ENCODE data around the gene TMEM132D.
A peak's percentile ranks its signal among the peaks of the same experiment; 100 is the strongest.
"Not testable (repeated sequence)": the region's sequence is repeated elsewhere in the genome, so short reads cannot be mapped to it uniquely, and the experiment has no call there.

The TMEM132D gene

DNA sequence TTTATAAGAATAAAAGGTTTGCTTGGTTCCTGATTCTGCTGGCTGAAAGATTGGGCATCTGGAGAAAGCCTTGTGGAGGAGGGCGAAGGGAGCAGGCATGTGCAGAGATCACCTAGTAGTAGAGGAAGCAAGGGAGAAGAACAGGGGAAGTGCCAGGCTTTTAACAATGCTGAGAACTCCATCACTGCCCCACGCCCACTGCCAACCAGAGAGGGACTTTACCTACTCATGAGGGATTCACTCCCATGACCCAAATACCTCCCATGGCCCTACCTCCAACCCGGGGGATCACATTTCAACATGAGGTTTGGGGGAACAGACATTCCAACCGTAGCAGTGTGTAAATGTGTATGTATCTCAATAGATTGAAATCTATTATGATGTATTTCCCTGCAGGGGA, 690.3 kb downstream of the TMEM132D start:
- H3K4me1 Mint-ChIP-seq, result no peaks in the 10 kb centered on the region
- ATAC-seq (no peak), DNase-seq (no peak)
- H3K4me3 Mint-ChIP-seq, result no peak overlapping the region
- no peaks in the 10 kb centered on the region for H3K27me3 Mint-ChIP-seq
- H3K27ac Mint-ChIP-seq, result no peak overlapping the region
- H3K9me3 Mint-ChIP-seq, result peaks cover 0 to 28% of the 10 kb centered on the region in 2 donors

DNA sequence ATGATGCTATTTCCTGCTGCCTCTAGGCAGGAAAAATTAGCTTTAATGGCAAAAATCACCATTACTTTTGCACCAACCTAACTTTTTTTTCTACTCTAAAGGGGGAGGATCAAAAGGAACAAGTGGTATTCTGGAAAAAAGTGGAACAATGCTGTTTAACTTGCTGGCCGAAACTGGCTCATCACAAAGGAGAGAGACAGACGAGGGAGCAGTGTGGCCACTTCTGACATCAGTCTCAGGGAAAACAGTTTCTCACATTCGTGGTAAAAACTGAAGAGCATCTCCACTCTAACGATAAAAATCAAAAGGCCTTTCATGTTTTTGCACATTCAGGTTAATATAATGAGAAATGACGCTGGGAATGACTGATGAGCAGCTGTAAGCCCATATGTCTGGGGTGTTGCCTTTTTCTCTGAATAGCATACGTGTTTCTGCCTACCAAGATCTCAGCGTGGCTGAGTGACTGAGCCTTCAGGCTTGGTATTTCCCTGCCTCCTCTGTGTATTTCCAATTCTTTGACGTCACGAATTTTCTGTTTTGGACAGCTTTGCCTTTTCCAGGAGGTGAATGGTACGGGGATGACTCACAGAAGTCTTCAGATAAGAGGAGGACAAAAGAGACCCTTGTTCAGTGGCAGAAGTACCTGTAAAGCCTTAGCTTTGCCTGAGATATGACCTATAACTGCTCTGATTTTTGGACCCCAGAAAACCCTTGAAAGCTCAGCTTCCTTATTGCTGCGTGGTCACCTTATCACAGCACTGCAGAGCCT, 691.8 kb downstream of the TMEM132D start:
- Mint-ChIP-seq H3K4me1 (no peaks in the 10 kb centered on the region), H3K27me3 (no peaks in the 10 kb centered on the region), H3K27ac (no peak overlapping the region), H3K4me3 (no peak overlapping the region), H3K9me3 (peaks cover 0 to 26% of the 10 kb centered on the region in 2 donors)
- DNase-seq (no peak), ATAC-seq (no peak)

DNA sequence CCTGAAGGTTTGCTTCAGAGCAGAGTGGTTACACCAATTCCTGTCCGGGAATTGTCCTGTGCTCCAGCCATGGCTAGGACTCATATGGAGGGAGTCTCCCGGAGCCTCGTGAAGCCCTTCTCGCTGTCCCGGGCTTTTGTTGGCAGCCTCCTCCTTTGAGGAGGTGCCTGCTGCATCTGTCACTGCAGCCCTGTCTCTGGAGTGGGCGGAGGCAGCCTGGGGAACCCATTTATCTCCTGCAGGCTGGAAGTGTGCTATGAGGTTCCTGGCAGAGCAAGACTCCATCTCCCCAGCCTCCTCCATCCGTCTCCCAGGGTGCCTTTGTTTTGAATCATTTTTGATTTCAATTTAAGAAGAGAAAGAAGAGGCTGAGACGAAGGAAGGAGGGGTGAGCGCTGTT, 695.3 kb downstream of the TMEM132D start:
- peaks cover 10% of the 10 kb centered on the region for H3K27me3 Mint-ChIP-seq
- no peak for DNase-seq
- no peak overlapping the region for H3K27ac Mint-ChIP-seq
- H3K4me3 Mint-ChIP-seq, result no peak overlapping the region
- no peak for ATAC-seq
- H3K9me3 Mint-ChIP-seq, result peaks cover 0 to 17% of the 10 kb centered on the region in 2 donors
- no peaks in the 10 kb centered on the region for H3K4me1 Mint-ChIP-seq

DNA sequence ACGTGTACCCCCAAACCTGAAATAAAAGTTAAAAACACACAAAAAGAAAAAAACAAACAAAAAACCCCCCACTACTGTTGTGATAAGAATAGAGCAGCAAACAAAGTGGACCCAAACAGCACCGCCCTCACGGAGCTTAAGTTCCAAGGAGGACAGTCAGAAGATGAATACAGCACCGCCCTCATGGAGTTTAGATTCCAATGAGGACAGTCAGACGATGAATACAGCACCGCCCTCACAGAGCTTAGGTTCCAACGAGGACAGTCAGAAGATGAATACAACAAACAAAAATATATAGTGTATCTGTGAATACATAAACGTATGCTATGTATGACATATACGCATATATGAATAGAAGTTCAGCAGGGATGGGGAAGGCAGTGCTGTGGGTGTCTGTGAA, 696.7 kb downstream of the TMEM132D start:
- H3K27me3 Mint-ChIP-seq, result peaks cover 12% of the 10 kb centered on the region
- ATAC-seq, result no peak

DNA sequence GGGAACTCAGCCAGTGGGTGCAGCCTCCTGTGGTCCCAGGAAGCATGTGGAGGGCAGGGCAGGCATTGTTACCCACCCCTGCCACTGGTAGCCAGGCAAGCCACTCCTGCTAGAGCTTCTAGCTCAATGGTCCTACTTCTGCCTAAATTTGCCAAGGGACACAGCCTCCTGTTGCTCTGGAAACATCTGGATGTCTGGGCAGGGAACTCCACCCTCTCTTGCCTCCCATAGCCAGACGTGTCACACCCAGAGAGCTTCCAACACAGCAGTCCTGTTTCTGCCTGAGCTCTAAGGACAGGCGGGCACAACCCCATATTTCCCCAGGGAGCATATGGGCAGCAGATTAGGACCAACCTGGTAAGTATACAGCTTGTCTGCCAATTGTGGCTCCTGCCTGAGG, 700.4 kb downstream of the TMEM132D start:
- no peak for ATAC-seq
- no peak for DNase-seq

More for the DNA sequence above, 696.7 kb downstream of the TMEM132D start:
- no peaks in the 10 kb centered on the region for H3K4me1 Mint-ChIP-seq
- no peak overlapping the region for H3K4me3 Mint-ChIP-seq
- H3K27ac Mint-ChIP-seq, result no peak overlapping the region
- peaks cover 0 to 18% of the 10 kb centered on the region in 2 donors for H3K9me3 Mint-ChIP-seq
- DNase-seq, result no peak

DNA sequence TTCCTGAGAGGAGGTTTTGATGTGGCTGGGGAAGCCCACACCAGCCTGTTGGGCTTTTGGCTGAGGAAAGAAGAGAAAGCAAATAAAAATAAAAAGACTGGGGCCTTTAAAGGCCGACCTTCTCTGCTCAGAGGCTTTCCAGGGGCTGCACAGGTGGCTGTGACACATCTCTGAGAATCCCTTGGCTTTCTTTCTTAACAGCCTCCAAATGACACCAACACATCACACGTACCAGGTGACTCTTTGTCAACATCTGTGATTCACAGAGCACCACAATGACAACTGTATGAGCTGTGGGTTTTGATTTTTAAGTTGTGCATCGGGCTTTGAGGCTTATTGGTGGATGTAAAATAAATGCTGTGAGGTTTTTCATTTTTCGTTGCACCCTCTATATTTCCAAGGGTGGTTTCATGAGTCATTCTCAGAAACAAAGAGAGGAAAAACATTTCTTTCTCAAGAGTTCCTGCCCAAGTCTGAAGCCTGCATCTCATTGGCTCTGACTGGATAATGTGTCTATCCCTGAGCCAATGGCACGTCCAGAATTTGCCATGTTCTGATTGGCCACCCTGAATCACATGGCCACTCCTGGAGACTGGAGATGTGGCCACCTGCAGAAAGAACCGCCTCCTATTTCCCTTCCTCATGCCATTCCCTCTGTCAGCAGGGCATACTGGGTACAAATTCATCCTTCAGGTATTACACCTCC, 701.6 kb downstream of the TMEM132D start:
- H3K27me3 Mint-ChIP-seq, result peaks cover 12% of the 10 kb centered on the region
- H3K4me1 Mint-ChIP-seq, result no peaks in the 10 kb centered on the region
- peaks cover 0 to 38% of the 10 kb centered on the region in 2 donors for H3K9me3 Mint-ChIP-seq
- H3K27ac Mint-ChIP-seq, result no peak overlapping the region
- ATAC-seq (no peak), DNase-seq (no peak)
- H3K4me3 Mint-ChIP-seq, result no peak overlapping the region

More for the DNA sequence above, 700.4 kb downstream of the TMEM132D start:
- no peak overlapping the region for H3K4me3 Mint-ChIP-seq
- peaks cover 12% of the 10 kb centered on the region for H3K27me3 Mint-ChIP-seq
- H3K4me1 Mint-ChIP-seq, result no peaks in the 10 kb centered on the region
- H3K27ac Mint-ChIP-seq, result no peak overlapping the region
- peaks cover 0 to 38% of the 10 kb centered on the region in 2 donors for H3K9me3 Mint-ChIP-seq

DNA sequence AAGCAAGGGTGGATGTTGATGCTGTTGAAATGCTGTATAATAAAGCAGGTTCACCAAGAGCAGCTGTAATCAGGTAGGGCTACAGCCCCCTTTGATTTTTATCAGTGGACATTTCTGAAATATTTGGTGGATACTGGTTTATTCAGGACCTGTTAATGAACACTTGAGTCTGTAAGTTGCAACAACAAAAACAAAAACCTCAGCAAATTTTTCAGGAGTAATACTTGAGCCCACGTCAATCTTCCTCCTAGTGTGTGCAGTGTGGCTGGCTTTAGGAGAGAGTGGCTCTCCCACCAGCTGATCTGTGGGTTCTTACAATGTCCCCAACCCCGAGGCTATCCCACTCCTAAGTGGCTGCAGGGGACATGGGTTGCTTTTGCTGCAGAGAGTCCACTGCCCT, 702.8 kb downstream of the TMEM132D start:
- Mint-ChIP-seq H3K9me3 (peaks cover 0 to 38% of the 10 kb centered on the region in 2 donors), H3K27ac (no peak overlapping the region), H3K27me3 (peaks cover 12% of the 10 kb centered on the region), H3K4me1 (no peaks in the 10 kb centered on the region), H3K4me3 (no peak overlapping the region)
- DNase-seq (no peak), ATAC-seq (no peak)

DNA sequence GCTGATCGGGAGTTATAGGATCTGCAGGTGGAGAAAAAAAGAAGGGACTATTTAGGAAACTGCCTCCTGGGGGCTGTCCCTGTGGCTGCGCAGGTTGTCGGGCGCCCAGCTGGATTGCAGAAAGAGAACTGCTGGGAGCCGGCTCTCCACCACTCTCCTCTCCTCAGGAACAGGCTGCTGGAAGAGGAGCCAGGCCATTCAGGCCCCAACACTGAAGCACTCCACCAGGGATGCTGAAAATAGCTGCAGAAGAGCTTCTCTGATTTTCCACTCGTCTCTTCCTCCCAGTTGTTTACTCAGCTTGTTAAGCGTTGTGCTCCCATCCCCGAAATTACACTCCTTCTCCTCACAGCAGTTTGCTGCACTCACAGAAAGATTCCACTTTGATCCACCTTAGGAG, 703.2 kb downstream of the TMEM132D start:
- no peak for ATAC-seq
- no peaks in the 10 kb centered on the region for H3K4me1 Mint-ChIP-seq

DNA sequence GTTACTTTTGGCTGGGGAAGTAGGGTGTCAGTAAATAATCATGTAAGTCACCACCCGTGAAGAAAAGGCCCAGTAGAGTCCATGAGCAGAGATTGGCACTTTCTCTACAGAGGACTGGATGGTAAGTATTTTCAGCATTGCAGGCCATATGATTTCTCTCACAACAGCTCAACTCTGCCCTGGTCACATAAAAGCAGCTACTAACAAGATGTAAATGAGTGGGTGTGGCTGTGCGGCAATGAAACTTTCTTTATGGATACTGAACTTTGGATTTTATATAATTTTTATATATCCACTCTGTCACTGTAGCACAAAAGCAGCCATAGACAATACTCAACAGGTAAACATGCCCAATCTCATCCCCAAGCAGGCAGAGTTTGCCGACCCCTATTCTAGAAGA, 706.9 kb downstream of the TMEM132D start:
- ATAC-seq, result no peak
- H3K27me3 Mint-ChIP-seq, result no peaks in the 10 kb centered on the region
- no peaks in the 10 kb centered on the region for H3K4me1 Mint-ChIP-seq
- no peak overlapping the region for H3K4me3 Mint-ChIP-seq
- H3K27ac Mint-ChIP-seq, result no peak overlapping the region
- no peak for DNase-seq
- H3K9me3 Mint-ChIP-seq, result peaks cover 12 to 34% of the 10 kb centered on the region in 2 donors

More for the DNA sequence above, 703.2 kb downstream of the TMEM132D start:
- DNase-seq, result no peak
- Mint-ChIP-seq H3K27me3 (peaks cover 12% of the 10 kb centered on the region), H3K27ac (no peak overlapping the region), H3K4me3 (no peak overlapping the region), H3K9me3 (peaks cover 0 to 34% of the 10 kb centered on the region in 2 donors)

DNA sequence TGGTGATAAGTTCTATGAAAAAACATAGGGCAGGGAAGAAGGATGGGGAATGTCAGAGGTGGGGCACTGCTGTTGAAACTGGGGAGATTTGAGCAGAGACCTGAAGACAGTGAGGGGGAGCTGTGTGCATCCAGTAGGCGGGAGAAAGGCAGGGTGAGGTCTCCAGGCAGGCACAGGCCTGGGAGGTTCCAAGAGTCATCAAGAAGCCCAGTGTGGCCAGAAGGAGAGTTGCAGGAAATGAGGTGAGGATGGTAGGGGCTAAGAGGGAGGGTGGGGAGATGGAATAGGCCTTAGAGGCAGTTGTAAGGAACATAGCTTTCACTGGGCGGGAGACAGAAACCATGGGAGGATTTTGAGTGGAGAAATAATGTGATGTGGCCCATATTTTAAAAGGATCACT, 708.7 kb downstream of the TMEM132D start:
- DNase-seq (no peak), ATAC-seq (no peak)
- no peak overlapping the region for H3K4me3 Mint-ChIP-seq
- no peaks in the 10 kb centered on the region for H3K27me3 Mint-ChIP-seq
- peaks cover 14 to 19% of the 10 kb centered on the region in 2 donors for H3K9me3 Mint-ChIP-seq
- peak overlapping the region in 1 of 2 donors; percentile 42 for H3K27ac Mint-ChIP-seq
- no peaks in the 10 kb centered on the region for H3K4me1 Mint-ChIP-seq

DNA sequence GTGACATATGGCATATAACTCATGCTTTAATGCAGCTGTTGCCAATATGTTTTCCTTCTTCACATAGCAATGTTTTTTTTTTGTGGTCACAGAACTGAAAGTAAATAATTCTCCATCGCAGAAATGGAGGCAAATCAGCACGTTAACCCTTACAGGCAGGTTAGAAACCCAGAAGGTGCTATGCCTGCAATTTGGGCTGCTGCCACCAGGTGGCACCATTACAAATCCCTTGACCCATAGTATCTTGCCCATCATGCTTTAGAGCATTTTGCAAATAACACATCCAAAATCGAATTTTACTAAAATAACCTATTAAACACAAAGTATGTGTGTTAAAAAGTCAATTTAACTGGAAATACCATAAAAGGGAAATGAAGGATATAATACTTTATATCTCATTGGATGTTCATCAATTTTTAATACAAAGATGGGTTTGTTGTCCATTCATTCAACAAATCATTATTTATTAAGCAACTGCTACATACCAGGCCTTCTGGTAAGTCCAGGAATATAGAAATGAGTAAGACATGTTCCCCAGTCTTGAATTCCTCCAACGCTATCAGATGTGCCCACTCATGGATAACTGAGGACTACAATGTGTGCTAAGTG, 710.5 kb downstream of the TMEM132D start:
- peaks cover 14% of the 10 kb centered on the region in 2 donors for H3K9me3 Mint-ChIP-seq
- no peak for ATAC-seq
- H3K4me3 Mint-ChIP-seq, result no peak overlapping the region
- H3K27ac Mint-ChIP-seq, result no peak overlapping the region
- no peaks in the 10 kb centered on the region for H3K27me3 Mint-ChIP-seq
- no peaks in the 10 kb centered on the region for H3K4me1 Mint-ChIP-seq
- DNase-seq, result no peak

DNA sequence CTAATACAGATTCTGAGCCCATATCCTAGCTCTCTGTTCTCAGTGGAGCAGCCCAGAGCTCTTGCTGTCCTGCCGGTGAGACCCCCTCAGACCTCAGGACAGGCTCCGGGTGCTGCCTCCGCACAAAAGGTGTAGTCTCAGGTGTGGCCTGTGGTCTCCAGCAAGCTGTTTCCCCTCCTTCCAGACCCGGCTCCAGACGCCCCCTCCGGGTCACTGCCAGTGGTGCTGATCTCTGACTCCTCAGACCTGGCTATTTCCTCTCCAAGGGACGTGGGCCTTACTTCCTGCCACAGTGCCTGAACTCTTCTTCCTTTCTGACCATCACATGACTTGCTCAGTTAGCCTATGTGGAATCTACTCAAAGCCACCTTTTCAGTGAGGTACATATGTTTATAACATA, 713.0 kb downstream of the TMEM132D start:
- H3K9me3 Mint-ChIP-seq, result peaks cover 14% of the 10 kb centered on the region in 2 donors
- ATAC-seq (no peak), DNase-seq (no peak)
- H3K4me3 Mint-ChIP-seq, result no peak overlapping the region
- no peaks in the 10 kb centered on the region for H3K27me3 Mint-ChIP-seq
- no peak overlapping the region for H3K27ac Mint-ChIP-seq
- H3K4me1 Mint-ChIP-seq, result no peaks in the 10 kb centered on the region

DNA sequence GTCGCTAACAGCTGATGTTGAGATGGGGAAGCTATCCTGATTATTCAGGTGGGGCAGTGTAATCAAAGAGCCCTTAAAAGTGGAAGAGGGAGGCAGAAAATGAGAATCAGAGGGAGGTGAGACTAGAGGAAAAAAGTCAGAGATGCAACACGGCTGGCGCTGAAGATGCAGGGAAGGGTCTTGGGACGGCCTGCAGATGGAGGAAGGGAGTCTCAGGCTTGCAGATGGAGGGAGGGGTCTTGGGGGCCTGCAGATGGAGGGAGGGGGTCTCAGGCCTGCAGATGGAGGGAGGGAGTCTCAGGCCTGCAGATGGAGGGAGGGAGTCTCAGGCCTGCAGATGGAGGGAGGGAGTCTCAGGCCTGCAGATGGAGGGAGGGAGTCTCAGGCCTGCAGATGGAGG, 713.9 kb downstream of the TMEM132D start:
- not testable (repeated sequence) for H3K27ac Mint-ChIP-seq, ATAC-seq, H3K4me3 Mint-ChIP-seq, DNase-seq, H3K4me1 Mint-ChIP-seq, H3K27me3 Mint-ChIP-seq
- peaks cover 10 to 11% of the 10 kb centered on the region in 2 donors for H3K9me3 Mint-ChIP-seq

DNA sequence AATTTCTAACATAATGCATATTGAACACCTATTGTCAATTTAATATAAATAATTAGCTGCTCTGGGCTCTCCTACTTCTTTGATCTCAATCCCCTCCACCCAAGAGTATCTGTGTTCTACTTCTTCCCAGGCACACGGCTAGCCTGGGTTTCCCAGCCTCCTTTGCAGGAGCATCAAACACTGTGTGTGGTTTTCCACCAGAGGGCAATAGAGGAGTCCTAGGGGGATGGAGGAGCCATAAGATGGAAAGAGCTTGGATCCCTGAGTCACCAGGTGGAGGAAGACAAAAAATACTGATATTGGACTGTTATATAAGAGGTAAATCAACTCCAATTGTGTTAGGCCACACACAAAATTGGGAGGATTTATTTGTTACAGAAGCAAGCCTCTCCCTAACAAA, 716.9 kb downstream of the TMEM132D start:
- H3K9me3 Mint-ChIP-seq, result peaks cover 0 to 1% of the 10 kb centered on the region in 2 donors
- DNase-seq (no peak), ATAC-seq (no peak)
- H3K27ac Mint-ChIP-seq, result peak overlapping the region in 1 of 2 donors; percentile 45
- H3K27me3 Mint-ChIP-seq, result no peaks in the 10 kb centered on the region
- H3K4me3 Mint-ChIP-seq, result no peak overlapping the region
- H3K4me1 Mint-ChIP-seq, result no peaks in the 10 kb centered on the region

DNA sequence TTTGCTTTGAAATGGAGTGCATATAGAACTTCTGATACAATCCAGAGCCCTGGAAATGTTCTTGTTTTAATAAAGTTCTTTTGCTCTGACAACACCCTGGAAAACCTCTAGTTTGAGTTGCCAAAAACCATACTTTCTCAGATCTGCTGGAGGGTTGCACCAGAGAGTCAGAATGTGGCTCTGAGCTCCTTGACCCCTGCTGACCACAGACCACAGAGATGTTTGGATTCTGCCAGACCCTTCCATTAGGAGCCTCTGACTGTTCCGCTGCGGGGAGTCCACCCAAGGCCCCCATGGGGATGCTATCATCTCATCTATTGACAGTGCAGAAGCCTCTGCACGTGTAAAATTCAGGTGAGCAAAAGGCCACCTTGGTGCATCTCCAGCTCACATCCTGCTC, 718.0 kb downstream of the TMEM132D start:
- no peaks in the 10 kb centered on the region for H3K27me3 Mint-ChIP-seq
- H3K4me3 Mint-ChIP-seq, result no peak overlapping the region
- no peaks in the 10 kb centered on the region for H3K4me1 Mint-ChIP-seq
- H3K27ac Mint-ChIP-seq, result no peak overlapping the region
- no peak for ATAC-seq
- no peak for DNase-seq
- H3K9me3 Mint-ChIP-seq, result no peaks in the 10 kb centered on the region
